Measurements from ENCODE around the gene SLC6A1.
A peak's percentile ranks its signal among the peaks of the same experiment; 100 is the strongest.
"Not testable (repeated sequence)": the region's sequence is repeated elsewhere in the genome, so short reads cannot be mapped to it uniquely, and the experiment has no call there.

The SLC6A1 gene

DNA sequence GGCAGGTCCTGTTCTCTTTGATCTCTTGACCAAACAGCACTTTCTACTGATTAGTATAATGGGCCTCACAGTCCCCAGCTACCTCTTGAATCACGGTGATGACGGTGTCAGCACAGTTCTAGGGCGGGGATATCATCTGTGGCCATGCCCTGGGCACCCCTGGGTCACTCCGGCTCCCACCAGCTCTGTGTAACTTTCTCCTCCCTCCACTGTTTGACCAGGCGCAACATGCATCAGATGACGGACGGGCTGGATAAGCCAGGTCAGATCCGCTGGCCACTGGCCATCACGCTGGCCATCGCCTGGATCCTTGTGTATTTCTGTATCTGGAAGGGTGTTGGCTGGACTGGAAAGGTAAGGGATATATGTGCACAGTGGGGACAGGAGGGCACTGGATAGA lies 29.6 kb downstream of the SLC6A1 start:
- DNase-seq = no peak

DNA sequence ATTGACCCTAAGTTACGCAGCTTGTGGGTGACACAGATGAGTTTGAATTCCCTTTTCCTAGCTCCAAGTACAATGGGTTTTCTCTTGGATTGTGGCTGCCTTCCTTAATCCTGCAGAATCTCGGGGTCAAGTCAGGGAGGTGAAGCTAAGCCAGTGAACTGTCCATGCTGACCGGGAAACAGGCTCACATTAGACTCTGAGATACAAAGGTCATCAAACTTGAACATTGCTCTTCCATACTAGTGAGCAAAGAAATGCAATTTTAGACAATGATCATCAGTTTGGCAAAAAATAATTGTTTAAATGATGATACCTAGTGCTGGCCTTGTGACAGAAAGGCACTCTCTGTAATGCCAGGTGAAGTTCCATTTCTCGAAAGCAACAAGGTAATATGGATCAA lies 31.6 kb downstream of the SLC6A1 start:
- no peak for DNase-seq

DNA sequence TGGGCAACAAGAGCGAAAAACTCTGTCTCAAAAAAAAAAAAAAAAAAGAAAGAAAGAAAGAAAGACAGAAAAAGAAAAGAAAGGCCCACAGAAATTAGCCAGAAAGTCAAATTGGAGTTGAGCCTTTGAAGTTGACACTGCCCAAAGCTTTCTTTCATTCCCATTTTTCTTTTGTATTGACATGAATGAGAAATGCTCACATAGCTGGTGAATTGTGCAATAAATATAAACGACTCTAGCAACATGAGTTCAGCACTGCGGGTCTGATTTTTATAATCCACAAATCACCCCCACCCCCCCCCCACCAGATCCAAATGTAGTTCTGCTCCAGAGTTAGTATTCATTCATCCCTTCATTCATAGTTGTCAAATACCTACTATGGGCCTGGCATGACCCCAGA lies 37.4 kb downstream of the SLC6A1 start:
- DNase-seq = no peak

DNA sequence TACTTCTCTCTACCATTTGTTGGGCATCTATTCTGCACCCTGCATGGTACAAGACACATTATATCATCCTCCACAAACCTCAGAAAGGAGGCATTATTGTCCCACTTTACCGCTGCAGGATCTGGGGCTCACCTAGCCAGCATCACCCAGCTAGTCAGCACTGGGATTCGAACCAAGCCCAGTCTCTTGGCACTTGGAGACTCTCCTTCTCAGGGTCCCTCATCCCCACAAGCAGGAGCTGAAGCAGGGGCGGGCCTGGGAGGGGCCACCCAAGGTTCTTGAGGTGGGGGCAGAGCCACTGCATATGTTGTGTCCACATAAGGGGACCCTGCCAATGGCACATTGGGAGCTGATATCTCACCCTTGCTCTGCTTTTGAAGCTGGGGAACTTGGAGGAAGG lies 41.3 kb downstream of the SLC6A1 start:
- no peak for DNase-seq

DNA sequence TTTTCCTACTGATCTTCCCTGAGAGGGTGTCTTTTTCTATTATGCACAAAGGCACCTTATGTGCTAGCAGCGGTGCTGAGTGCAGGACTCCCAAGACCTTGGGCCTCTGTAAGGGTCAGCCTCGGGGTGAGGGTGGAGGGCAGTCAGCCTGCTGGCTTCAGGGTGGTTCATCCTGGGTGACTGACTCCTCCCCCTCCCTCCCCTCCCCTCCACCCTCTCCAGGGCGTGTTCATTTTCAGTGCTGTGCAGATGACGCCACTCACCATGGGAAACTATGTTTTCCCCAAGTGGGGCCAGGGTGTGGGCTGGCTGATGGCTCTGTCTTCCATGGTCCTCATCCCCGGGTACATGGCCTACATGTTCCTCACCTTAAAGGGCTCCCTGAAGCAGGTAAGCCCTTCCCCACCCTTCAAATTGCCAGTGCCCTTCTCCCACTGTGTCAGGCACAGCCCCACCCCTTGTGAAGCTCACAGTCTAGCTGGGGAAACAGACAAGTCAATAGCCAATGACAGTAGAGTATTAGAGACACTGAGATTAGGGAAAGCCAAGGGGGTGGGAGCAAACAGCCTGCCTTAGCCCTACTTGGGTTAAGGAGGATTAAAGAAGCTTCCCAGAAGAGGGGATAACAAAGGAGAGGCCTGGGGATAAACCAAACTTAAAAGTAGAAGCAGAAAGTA lies 41.9 kb downstream of the SLC6A1 start:
- no peak for DNase-seq

DNA sequence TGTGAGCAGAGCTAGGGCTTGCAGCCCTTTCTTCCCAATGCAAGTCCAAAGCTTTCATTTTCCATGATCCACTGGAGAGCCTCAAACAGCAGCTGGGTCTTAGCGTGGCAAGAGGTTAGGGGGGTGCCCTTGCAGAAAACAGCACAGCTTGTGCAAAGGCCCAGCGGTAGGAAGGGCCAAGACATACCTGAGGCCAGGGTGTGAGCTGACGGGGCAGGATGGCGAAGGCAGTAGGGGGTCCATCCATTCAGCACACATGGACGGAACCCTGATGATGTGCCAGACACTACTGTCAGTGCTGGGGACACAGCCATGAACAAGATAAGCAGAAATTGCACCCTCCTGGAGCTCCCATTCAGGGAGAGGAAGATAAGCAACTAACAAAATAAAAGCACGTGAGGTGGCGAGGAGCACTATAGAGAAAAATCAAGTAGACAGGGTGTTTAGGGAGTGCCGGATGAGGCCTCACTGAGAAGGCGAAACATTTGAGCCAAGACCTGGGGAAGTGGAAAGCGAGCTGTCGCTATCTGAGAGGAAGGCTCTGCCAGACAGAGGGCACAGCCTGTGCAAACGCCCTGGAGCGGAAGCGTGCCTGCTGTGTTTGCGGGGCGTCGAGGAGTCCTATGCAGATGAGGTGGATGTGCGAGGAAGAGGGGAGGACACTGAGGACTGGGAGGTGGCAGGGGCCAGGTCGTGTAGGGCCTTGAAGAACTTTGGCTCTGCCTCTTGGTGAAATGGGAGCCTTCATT lies 43.4 kb downstream of the SLC6A1 start:
- no peak for DNase-seq

DNA sequence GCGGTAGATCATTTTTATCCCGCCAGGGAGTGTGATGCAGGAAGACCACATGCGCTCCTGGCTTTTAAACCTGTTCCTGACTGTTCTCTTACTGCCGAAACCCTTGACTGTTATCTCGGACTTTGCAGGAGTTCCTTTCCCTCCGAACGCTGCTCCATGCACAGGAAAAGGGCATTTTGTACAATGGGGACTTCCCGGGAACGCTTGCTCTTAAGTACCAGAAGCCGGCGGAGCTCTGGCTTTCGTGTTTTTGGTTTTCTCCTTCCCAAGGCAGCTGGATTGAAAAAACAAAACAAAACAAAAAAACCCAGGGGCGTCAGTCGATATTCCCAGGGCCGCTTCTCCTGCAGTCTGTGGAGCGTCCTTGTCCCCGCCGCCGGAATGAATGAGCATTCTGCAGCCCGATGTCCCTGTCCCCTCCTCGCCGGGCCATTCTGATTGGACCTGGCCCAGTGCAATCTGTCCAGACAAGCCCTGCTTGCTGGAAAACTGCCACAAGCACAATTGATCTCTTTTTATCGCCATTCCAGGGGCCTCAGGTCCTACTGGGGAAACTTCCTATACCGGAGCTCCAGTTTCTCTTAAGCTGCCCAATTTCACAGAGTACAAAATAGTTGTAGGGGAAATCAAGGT lies 44.8 kb downstream of the SLC6A1 start:
- no peak for DNase-seq

DNA sequence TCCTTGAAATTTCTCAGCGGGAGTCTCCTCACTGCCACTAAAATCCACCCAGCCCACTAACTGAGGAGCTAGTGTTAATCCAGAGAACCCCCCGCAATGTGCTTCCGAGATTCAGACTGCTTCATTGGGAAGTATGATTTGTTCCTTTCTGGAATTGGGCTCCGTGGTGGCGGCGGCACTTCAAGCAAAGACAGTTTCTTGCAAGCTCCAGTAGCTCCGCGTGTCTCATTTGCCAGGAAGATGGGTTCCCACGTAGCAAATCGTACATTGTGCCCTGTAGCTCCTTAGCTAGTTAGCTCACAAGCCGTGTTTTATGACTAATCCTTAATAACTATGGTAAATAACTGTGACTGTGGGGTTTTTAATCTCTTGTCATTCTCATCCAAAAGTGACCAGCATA lies 45.4 kb downstream of the SLC6A1 start:
- no peak for DNase-seq

DNA sequence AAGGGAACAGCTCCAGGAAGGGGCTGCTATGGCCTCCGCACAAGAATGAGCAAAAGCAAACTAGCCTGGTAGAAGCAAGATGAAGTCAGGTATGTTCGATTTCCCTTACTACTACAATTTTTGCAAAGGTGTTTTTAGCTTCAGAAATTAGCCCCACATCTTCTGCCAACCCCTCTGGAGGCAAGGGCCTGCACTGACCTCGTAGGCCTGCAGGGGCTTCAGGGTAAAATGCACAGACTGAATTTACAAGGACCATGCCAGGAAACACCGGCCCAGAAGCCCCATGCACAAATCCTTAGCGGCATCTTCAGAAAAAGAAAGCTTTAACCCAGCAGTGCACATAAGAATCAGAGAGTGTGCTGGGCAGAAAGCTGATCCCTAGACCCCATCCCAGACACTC lies 53.0 kb downstream of the SLC6A1 start:
- no peak for DNase-seq

DNA sequence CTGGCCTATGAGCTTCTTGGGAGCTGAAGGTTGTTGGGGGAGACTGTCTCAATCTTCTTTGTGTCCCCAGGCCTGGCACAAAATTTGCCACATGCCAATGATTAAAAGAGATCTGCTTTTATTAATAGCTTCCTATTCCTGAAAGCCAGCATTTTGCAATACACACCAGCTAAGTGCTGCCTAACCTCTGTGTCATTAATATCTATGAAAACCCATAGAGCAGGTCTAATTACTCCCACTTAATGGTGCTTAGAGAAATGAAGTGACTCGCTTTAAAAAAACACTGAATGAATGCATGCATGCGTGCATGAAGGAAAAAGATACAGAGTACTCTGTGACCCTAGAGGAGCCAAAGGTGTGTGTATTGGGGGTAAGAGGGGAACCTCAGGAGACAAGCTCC lies 55.0 kb downstream of the SLC6A1 start:
- DNase-seq = no peak

DNA sequence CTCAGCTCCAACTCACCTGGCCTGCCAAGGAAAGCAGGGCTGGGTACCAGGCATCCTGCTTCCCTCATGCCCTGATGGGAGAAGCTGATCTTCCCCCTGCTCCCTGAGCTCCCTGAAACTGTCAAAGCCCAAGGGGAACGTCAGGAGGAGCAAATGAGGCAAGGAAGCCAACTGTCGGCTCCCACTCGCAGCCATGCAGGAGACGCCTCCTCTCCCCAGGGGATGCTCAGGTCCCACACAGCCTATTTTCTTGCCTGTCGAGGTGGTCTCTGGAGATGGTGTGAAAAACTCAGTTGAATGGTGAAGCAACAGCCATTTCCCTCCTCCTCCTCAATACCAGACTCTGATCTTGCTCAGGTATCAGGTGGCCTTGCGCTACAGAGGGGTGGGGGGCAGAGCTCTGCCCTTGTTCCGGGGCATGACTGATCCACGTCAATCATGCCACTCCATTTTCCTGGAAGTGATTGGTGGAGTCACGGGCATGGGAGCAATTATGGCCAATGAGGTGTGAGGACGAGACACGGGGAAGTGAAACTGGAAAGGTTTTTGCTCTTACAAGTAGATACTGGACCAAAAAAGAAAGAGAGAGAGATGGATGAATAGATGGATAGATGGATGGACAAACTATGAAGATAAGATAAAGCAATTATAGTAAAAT lies 58.2 kb downstream of the SLC6A1 start:
- no peak for DNase-seq

DNA sequence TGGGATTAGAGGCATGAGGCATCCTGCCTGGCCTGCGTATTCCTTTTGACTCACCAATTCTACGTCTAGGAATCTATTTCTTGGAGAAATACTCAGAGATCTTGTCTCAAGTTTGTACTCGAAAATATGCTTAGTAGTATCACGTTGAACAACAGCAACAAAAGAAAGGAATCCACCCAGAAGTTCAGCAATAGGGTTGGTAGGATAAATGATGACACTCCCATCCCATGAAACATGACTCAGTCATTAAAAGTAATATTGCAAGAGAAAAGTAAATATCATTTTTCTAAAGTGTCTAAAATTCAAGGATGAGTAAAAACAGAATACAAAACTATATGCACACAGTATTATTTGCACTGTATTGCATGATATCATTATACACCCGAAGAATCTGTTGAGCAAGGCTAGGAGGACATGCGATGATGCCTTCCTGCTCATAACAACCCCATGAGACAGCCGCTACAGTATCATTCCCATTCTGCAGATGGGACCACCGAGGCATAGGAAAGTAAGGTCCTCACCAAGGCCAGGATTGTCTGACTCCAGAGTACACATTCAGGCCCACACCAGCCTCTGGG lies 61.5 kb downstream of the SLC6A1 start:
- DNase-seq = no peak

DNA sequence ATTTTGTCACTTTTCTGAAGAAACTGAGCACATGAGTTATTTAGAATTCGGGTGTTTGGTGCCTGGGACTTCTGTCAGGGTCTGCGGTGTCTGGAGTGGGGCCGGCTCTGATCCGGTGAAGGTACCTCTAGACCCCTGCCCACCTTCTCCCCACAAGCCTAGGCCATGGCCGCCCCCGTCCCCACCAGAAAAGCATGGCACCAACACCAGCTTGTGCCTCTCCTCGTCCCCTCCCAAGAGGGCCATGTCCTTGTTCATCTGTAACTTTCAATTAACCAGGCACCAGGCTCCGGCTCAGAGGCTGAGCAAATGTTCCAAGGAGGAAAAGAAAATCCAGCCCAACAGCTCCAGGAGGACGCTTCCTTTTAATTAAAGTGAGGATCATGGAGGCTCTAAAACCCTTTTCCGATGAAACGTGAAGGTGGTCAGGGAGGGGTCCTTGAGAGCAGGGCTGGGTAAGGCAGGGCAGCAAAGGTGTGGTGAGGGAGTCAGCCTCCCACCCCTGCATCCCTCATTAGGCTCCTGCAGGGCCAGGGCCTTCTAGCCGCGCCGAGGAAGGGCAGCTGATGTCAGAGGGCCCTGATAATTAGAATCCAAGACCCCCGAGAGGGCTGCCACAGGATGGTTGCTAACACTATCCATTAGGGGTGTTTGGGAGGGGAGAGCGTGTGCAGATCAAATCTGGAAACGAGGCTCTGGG lies 62.3 kb downstream of the SLC6A1 start:
- DNase-seq = no peak

DNA sequence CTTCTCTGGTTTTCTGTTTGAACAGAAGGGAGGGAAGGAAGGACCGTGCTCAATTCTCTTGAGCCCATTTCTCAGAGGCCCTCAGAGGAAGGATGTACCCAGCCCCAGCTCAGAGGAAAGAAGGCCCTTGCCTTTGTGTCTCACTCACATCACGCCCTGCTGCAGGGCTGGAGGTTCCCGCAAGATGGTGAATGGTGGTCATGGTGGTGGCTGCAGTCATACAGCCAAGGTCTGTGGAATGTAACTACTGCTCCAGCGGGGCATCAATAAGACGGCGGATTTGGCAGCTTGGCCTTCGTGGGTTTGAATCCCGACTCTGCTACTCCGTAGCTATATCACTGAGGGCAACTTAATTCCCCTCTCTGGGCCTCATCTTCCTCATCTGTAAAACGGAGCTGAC lies 62.9 kb downstream of the SLC6A1 start:
- no peak for DNase-seq

DNA sequence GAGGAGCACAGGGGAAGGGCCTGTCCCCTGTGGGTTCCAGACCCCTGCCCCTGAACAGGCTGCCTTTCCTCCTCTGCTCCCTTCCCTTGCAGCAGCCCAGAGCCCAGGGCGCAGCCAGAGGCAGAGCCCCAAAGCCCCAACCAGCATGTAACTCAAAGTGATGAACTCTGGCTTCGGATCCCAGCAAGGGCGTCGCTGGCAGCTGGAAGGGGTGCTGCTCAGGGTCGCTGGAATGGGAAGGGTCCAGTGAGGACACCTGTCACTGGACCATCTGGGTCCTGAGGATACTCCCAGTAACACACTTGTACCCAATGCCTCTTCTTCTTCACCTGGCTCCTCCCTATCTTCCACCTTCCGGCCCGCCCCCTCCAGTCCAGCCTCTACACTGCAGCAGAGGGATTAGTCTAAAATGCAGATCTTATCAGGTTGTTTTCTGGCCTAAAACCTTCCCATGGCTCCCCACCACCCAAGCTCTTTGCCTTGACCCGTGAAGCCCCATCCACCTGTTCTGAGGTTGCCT lies 64.0 kb downstream of the SLC6A1 start:
- no peak for DNase-seq

DNA sequence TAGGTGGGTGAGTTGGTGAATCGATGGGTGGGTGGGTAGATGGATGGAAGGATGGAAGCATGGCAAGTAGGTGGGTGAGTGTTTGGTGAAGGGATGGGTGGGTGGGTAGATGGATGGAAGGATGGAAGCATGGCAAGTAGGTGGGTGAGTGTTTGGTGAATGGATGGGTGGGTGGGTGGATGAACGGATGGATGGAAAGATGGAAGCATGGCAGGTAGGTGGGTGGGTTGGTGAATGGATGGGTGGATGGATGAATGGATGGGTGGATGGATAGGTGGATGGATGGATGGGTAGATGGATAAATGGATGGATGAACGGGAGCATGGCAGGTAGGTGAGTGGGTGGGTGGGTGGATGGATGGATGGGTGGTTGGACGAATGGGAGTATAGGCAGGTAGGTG lies 65.1 kb downstream of the SLC6A1 start:
- DNase-seq = no peak

DNA sequence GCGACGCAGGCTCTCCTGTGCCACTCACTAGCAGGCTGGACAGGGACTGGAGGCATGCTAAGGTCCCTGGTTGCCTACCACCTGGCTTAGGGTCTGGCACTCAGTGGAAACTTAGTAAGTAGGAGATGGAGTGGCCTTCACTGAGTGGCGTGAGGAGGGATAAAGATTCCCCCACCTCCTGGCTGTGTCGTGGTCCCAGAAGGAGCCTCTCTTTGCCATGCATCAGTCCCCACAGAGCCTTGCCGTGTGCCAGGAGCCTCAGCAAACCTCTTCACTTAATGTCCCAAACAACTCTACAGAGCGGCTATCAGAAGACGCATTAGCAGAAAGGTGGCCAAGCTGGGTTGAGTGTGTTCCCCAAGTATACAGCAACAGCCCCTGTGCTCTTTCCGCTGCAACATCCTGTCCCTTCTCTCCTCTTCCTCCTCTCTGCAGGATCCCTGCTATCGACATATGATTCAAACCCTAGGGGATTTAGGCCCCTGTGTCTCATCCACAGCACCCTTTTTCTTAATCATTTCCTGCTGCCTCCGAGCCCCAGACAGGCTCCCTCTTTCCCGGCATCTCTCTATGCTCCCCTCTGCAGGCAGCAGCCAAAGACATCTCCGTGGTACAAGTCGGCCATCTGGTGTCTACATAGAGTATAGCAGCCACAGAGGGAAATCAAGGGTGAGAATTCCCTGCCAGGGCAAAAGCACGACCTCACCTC lies 66.7 kb downstream of the SLC6A1 start:
- DNase-seq = peak; percentile 61

DNA sequence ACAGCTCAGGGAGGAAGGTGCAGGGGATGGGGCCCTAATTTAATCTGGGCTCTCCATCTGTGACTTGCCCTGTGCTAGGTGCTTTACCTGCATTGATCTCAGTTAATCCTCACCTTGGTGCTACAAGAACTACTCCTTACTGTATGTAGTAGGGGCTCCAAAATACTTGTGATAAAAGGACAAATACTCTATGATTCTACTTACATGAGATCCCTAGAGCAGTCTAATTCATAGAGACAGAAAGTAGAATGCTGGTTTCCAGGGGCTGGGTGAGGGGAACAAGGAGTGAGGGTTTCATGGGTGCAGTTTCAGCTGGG lies 67.2 kb downstream of the SLC6A1 start:
- no peak for DNase-seq

DNA sequence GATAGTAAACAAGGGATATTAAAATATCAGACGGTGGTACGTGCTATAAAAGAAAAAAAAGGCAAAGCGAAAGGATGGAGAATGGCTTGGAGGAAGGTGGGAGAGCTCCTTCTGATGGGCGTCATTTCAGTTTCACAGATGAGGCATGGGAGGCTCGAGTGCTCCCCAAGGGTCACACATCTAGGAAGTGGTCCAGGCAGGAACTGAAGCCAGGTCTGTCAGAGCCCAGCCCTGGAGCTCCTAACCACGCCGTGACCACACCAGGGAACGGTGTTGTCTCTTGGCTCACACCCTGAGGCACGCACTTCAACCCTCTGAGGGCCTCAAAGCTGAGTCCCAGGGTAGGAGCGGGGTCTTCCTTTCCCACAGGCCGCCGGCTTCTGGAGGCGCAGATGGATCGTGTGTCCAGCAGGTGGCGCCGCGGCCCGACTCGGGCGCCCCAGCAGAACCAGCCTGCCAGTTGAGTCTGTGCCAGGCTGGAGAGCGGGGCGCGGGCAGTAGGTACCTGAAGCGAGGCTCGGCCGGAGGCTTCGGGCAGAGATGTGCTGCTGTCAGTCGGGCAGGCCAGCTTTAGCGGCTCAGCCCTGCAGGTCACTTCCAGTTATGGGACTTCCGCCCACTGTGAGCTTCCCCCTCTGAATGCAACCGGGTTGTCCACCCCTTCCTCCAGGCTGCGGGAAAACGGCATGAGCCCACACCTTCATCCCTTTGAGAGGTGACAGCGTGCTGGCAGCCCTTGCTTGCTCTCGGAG lies 68.1 kb downstream of the SLC6A1 start:
- DNase-seq = peak; percentile 65

DNA sequence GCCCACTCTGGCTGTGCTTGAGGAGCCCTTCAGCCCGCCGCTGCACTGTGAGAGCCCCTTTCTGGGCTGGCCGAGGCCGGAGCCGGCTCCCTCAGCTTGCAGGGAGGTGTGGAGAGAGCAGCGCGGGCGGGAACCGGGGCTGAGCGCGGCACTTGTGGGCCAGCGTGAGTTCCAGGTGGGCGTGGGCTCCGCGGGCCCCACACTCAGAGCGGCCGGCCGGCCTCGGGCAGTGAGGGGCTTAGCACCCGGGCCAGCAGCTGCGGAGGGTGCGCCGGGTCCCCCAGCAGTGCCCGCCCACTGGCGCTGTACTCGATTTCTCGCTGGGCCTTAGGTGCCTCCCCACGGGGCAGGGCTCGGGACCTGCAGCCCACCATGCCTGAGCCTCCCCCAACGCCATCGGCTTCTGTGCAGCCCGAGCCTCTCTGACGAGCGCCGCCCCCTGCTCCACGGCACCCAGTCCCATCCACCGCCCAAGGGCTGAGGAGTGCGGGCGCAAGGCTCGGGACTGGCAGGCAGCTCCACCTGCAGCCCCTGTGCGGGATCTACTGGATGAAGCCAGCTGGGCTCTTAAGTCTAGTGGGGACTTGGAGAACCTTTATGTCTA lies 68.8 kb downstream of the SLC6A1 start:
- not testable (repeated sequence) for DNase-seq

DNA sequence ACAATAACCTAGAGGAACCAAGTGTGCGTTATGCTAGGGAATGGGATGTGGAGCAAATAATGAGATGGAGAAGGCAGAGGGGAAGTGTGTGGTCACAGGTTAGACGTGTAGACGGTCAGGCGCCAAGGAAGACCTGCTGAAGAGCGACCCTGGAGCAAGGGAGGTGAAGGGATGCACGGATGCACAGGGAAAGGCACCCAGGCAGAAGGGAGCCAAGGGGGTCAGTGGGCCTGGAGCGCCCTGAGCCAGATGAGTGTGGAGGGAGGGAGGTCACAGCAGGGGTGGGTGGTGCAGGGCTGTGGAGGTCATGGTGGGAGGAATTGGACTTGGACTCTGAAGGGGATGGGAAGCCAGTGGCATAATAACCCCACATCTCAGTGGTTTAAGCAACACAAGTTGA lies 70.2 kb downstream of the SLC6A1 start:
- DNase-seq = no peak

Data from activated CD4-positive, alpha-beta T cell treated with anti-CD3 and anti-CD28 coated beads, Interleukin-2, Interleukin-6, amounts not matched to agents 100 ng/mL and 50 ng/mL, durations not matched to agents 16 hours and 8 hours (primary cell).